DOHH2 (cell line): ENCODE measurements around the gene GGT1.
"Not testable (repeated sequence)": the region's sequence is repeated elsewhere in the genome, so short reads cannot be mapped to it uniquely, and the experiment has no call there.

Experiments used
- H3F3A ChIP-seq: fragments of 200-600 bp; sonication (generic), shearing (Covaris generic); 2 replicates; pipeline ENCODE4 v1.6.0; 2016; ENCODE audit warnings: antibody characterized with exemption, mild to moderate bottlenecking; ENCODE audit not compliant: control insufficient read depth, insufficient read depth
- H3K27ac ChIP-seq: fragments of 200-600 bp; sonication (generic); 2 replicates; pipeline ENCODE4 v1.5.1; 2014; ENCODE audit warnings: low read depth, mild to moderate bottlenecking, low read length, moderate library complexity
- H3K27me3 ChIP-seq: fragments of 200-600 bp; sonication (generic); 2 replicates; pipeline ENCODE4 v1.6.1; 2014; ENCODE audit warnings: mild to moderate bottlenecking, low read length, mixed read lengths; ENCODE audit not compliant: control insufficient read depth
- H3K36me3 ChIP-seq: fragments of 200-600 bp; sonication (generic); 2 replicates; pipeline ENCODE4 v1.6.1; 2014; ENCODE audit warnings: mild to moderate bottlenecking, low read length, moderate library complexity, mixed read lengths; ENCODE audit not compliant: control insufficient read depth
- H3K4me1 ChIP-seq: fragments of 200-600 bp; sonication (generic); 2 replicates; pipeline ENCODE4 v1.6.1; 2014; ENCODE audit warnings: mild to moderate bottlenecking, low read length, mixed read lengths; ENCODE audit not compliant: control insufficient read depth
- H3K4me2 ChIP-seq: fragments of 200-600 bp; sonication (generic); 2 replicates; pipeline ENCODE4 v1.6.0; 2014; ENCODE audit warnings: mild to moderate bottlenecking, low read length, moderate library complexity
- H3K4me3 ChIP-seq: fragments of 200-600 bp; sonication (generic); 2 replicates; pipeline ENCODE4 v1.5.1; 2014; ENCODE audit warnings: mild to moderate bottlenecking, low read length, mixed read lengths
- H3K79me2 ChIP-seq: fragments of 200-600 bp; sonication (generic); 2 replicates; pipeline ENCODE4 v1.6.1; 2014; ENCODE audit warnings: mild to moderate bottlenecking, low read length, mixed read lengths; ENCODE audit not compliant: control insufficient read depth
- H3K9me2 ChIP-seq: fragments of 200-600 bp; sonication (generic); replicated peaks from 2 replicates; pipeline ENCODE4 v1.6.1; 2014; ENCODE audit warnings: mild to moderate bottlenecking, low read length, mixed read lengths; ENCODE audit not compliant: control insufficient read depth
- H3K9me3 ChIP-seq: fragments of 200-600 bp; sonication (generic); 2 replicates; pipeline ENCODE4 v1.6.1; 2014; ENCODE audit warnings: antibody characterized with exemption, low read length, mixed read lengths; ENCODE audit not compliant: control insufficient read depth, insufficient read depth
- H4K20me1 ChIP-seq: fragments of 200-600 bp; sonication (generic); 2 replicates; pipeline ENCODE4 v1.6.0; 2014; ENCODE audit warnings: low read depth, mild to moderate bottlenecking, antibody characterized with exemption, low read length, moderate library complexity; ENCODE audit not compliant: control insufficient read depth, insufficient read depth
- CTCF ChIP-seq: fragments of 200-600 bp; sonication (generic); IDR thresholded peaks from one replicate; pipeline ENCODE4 v1.5.1; 2014; ENCODE audit warnings: antibody characterized with exemption, mild to moderate bottlenecking, low read depth, low read length; ENCODE audit not compliant: poor library complexity, severe bottlenecking

GGT1 gene

GRCh38 chr22:24645408-24646399 lies 42.7 kb downstream of the GGT1 start:
- not testable (repeated sequence) for H3K9me3 ChIP-seq, H3K4me3 ChIP-seq, H3K4me2 ChIP-seq, H3K4me1 ChIP-seq, H3K79me2 ChIP-seq, H3K36me3 ChIP-seq, H3F3A ChIP-seq, H3K9me2 ChIP-seq, H3K27me3 ChIP-seq, H4K20me1 ChIP-seq, H3K27ac ChIP-seq

GRCh38 chr22:24646756-24647155 lies 43.8 kb downstream of the GGT1 start:
- not testable (repeated sequence) for H3K4me3 ChIP-seq, H3F3A ChIP-seq, H3K4me2 ChIP-seq, H3K9me3 ChIP-seq, H3K27ac ChIP-seq, H3K4me1 ChIP-seq, H3K9me2 ChIP-seq, H4K20me1 ChIP-seq, H3K79me2 ChIP-seq, H3K27me3 ChIP-seq, H3K36me3 ChIP-seq

DNA sequence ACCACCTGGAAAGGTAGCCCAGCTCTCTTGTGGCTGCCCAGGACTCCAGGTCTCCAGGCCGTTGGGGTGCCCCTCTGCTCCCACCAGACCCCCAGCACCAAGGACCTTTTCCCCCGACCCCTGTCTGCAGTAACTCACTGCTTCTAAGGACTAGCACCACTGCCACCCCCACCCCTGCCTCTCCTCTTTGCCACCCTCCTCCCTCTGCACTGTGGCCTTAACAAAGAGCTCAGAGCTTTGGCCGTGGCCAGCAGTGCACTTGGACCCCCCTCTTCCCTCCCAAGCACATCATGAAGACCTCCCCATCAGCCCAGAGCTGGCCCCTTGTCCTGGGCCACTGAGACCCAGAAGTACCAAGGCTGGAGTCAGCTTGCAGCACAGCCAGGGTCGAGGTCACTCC lies 46.4 kb downstream of the GGT1 start:
- not testable (repeated sequence) for H3K27ac ChIP-seq, H3K9me2 ChIP-seq, H3K79me2 ChIP-seq, H4K20me1 ChIP-seq, H3K27me3 ChIP-seq, H3F3A ChIP-seq, H3K4me3 ChIP-seq, H3K4me1 ChIP-seq, H3K36me3 ChIP-seq, H3K4me2 ChIP-seq, H3K9me3 ChIP-seq

- not testable (repeated sequence) for H3K9me2 ChIP-seq, H3K4me2 ChIP-seq, H3K36me3 ChIP-seq, H3K9me3 ChIP-seq, H3K27ac ChIP-seq, H4K20me1 ChIP-seq, H3K79me2 ChIP-seq, H3K4me3 ChIP-seq, H3K27me3 ChIP-seq, H3F3A ChIP-seq, H3K4me1 ChIP-seq
- peak; percentile 7 for TF ChIP-seq CTCF
Observed at GRCh38 chr22:24650884-24651283, 47.9 kb downstream of the GGT1 start.

DNA sequence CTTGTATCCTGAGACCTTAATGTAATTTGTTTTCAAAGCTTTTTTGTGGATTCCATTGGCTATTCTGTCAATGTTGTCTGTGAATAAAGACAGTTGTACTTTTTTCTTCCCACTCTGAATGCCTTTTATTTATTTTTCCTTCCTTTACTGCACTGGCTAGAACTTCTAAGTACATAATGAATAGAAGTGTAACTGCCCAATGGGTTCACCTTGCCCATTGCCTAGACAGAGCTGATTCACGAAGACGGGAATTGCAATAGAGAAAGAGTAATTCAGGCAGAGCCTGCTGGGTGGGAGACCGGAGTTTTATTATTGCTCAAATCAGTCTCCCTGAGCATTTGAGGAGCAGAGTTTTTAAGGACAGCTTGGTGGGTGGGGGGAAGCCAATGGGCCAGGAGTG lies 62.4 kb downstream of the GGT1 start:
- H3K4me1 ChIP-seq, H4K20me1 ChIP-seq, H3K9me2 ChIP-seq, H3K4me3 ChIP-seq, H3K79me2 ChIP-seq, H3K9me3 ChIP-seq, H3K36me3 ChIP-seq, H3K27ac ChIP-seq, H3F3A ChIP-seq, H3K27me3 ChIP-seq, H3K4me2 ChIP-seq: not testable (repeated sequence)

DNA sequence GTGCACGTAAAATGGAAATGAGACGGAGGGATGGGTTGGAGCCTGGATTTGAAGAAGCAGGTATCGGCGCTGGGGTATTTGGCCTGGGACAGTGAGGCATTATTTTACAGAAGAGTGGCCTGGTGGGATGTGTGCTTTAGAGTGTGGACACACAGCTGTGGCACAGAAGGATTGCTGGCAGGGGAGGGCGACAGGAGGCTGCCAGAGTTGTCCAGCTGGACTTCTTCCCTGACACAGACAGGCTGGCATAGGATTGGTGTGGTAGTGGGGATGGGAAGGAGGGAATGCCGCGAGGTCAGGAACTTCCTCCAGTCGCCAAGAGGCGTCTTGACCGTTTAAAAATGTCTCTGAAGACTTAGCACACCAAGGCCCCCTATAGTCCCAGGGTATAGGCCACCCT lies 64.9 kb downstream of the GGT1 start:
- not testable (repeated sequence) for H3K27ac ChIP-seq, H3K9me2 ChIP-seq, H3F3A ChIP-seq

DNA sequence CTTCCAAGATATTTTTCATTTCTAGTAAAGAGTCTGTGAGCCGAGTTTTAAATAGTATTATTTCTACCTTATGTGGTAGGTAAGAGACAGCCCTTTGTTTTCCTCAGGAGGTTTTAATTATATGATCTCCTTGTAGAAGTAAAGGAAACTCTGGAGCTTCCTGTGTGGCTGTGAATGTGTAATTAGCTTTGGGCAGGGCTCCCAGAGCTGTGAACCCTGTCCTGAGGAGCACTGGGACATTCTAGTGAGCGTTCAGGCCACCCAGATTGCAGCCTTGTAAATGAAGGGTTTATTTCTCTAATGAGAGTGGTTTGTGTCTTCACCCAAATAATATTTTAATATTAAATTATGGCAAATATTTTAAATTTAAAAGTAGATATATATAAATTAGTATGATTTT lies 69.5 kb downstream of the GGT1 start:
- H3K4me3 ChIP-seq, H3K4me2 ChIP-seq, H3K36me3 ChIP-seq, H3K9me2 ChIP-seq, H3K79me2 ChIP-seq, H3K9me3 ChIP-seq, H3K4me1 ChIP-seq, H4K20me1 ChIP-seq, H3K27ac ChIP-seq, H3K27me3 ChIP-seq, H3F3A ChIP-seq: not testable (repeated sequence)

More for the DNA sequence above, 64.9 kb downstream of the GGT1 start:
- H4K20me1 ChIP-seq, H3K27me3 ChIP-seq, H3K4me1 ChIP-seq, H3K79me2 ChIP-seq, H3K9me3 ChIP-seq, H3K4me3 ChIP-seq, H3K4me2 ChIP-seq, H3K36me3 ChIP-seq: not testable (repeated sequence)
